HG02943 (cell line): ENCODE results near the gene AVEN.

Source experiments
- ATAC-seq: cut with Tn5 transposase; IDR thresholded peaks from one replicate; pipeline ENCODE4 v1.9.1; 2021; ENCODE audit warnings: mild to moderate bottlenecking, low read depth, moderate library complexity; ENCODE audit not compliant: unreplicated experiment

Gene AVEN

DNA sequence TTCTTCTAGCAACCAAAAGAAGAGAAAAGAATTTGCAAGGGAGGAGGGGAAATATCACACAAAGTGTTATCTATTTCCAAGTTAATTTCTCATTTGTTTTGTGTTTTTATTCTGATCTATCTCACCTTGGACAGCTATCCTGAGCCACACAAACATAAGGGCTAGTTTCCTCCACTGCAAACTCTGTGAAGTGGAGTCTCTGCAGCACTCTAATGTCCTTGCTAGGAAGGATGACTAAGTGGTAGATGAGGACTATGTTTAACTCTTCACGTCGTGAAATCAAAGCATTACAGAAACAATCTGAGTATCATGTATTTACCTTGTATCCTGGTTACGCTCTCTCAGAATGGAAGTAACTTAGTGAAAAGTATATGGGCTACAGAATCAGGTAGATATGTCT is 104.6 kb downstream of the AVEN start:
- ATAC-seq = no peak

DNA sequence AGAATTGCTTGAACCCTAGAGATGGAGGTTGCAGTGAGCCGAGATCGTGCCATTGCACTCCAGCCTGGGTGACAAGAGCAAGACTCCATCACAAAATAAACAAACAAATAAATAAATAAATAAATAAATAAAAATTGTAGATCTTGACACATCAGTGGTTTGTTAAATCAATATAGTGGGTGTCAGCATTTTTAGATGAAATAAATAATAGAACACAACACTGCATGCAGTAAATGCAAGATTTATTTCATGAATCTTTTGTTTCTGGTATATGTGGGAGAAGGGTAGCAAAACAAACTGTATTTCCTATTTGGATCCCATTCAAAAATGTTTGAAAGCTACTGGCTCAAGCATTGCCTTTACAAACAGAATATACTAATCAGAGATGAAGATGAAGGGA is 106.3 kb downstream of the AVEN start:
- ATAC-seq = no peak

DNA sequence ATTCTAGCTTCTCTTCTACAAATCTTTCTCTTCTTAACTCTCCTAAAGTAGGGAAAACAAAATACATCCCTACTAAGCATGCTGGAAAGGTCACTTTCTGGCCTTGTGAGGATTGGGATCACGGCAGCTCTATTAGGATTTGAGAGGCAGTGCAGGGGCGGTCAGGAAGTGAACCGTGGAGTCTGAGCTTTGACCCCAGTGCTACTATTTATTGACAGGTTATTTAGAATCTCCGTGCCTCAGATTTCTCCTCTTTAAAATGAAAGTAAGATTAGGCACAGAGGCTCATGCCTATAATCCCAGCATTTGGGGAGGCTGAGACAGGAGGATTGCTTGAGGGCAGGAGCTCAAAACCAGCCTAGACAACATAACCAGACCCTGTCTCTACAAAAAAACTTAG is 112.7 kb downstream of the AVEN start:
- ATAC-seq = no peak

DNA sequence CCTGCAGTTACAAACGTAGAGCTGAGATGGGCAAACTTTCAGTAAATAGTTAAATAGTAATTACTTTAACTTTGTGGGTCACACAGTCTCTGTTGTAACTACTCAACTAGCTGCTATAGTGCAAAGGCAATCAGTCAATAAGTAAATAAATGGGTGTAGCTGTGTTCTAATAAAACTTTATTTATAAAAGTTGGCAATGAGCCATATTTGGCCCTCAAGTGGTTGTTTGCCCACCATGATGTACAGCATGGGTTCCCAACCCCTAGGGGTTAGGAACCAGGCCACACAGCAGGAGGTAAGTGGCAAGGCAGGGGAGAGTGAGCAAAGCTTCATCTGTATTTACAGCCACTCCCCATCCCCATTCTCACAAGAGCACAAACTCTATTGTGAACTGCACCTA is 115.6 kb downstream of the AVEN start:
- ATAC-seq = no peak

DNA sequence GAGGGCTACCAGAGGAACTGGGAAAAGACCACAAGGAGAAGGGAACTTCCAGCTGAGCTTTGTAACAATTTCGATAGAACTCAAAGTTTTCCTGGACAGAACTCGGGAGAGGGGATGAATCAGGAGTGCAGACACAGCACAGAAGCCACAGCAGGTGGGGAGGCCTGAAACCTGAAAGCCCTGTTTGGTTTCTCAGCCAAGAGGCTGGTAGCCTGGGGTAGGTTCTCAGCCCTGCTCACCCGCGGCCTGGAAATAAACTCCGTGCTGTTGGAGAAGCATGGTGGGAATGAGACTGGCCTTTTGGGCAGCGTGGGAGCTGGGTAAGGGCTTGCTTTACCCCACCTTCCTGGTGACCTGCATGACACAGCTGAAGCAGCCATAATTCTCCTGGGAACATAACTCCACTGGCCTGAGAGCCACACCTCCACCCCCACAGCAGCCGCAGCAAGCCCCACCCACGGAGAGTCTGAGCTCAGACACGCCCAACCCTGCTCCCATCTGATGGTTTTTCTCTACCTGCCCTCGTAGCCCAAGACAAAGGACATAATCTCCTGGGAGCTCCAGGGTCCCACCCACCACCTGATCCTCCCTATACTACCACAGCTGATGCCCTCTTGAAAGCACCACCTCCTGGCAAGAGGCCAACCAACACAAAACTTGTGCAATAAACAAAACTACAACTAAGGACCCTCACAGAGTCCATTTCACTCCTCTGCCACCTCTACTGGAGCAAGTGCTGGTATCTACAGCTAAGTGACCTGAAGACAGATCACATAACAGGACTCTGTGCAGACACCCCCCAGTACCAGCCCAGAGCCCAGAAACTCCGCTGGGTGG is 123.2 kb downstream of the AVEN start:
- ATAC-seq = no peak

DNA sequence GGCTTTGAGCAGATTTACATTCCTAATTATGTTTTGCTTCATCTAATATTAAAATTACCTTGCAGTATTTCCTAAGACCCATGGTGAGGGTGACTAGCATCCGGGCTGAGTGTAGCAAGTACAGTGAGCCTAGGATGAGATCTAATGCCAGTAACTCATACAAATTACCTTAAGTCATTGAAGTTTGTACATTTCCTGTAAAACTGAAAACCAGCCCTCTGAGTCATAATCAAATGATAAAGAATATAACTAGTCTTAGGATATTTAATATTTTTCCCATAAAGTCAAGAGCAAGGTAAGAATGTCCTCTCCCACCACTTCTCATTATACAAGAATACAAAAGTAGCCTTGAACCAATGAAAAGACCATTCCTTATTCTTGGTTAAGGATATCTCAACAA is 125.5 kb downstream of the AVEN start:
- ATAC-seq = no peak

DNA sequence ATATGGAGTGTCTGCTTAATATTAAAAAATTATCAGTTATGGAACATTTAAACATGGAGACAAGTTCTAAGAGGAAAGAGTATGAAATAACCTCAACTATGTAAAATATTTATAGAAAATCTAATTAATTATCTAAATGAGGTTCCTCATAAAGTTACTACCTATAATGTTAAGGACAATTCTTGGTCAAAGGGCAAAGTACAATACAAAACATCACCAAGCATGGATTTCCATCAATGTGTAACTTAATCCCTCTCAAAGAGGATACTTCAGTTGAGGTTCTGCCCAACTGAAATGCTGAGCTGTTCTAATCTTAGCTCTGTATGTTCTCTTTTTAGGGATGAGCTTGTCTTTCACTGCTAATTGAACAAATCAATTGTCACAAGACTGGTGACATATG is 126.7 kb downstream of the AVEN start:
- no peak for ATAC-seq

DNA sequence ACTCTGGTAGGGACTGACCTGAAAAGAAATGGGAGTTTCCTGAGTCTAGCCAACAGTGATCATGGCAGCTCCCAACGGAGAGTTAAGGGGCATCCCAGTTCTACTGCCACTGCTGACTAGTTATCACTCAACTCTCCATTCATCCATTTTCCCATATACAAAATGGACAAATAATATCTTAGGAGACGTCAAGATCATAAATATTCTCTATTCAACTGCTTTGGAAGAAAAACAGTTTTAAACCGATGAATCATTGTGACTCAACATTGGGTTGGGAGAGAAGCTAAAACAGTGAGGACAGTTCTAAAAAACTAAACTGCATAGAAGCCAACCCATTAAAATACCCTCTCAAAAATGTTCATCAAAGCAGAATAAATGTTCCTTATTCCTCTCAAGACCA is 128.3 kb downstream of the AVEN start:
- no peak for ATAC-seq

DNA sequence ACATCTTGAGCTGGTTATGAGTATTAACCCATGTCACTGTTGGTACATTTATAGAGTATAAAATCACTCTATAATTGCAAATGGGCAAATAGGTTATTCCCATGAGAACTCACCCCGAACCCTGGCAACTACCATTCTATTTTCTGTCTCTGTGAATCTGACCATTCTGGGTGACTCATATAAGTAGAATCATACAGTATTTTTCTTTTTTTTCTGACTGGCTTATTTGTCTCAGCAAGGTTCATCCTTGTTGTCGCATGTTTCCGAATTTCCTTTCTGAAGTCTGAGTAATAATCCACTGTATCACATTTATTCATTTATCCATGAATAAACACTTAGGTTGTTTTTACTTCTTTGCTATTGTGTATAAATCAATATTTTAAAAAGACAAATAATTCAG is 130.6 kb downstream of the AVEN start:
- no peak for ATAC-seq

DNA sequence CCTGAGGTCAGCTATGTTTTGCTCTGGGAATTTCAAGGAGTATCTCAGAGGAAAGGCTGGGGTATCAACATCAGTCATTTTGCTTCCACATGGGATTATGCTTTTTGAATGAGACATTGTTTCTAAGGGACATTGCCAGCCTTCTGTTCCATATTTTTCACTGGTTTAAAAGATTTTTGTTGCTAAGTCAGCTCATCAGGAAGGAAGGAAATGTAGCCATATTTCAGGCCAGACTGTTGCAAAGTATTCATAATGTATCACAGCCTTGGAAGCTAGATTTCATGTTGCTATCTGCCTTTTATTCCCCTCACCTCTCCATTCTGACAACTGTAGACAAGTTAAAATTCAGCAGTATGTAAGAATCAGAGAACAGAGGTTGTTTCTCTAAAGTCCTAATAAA is 131.7 kb downstream of the AVEN start:
- no peak for ATAC-seq

DNA sequence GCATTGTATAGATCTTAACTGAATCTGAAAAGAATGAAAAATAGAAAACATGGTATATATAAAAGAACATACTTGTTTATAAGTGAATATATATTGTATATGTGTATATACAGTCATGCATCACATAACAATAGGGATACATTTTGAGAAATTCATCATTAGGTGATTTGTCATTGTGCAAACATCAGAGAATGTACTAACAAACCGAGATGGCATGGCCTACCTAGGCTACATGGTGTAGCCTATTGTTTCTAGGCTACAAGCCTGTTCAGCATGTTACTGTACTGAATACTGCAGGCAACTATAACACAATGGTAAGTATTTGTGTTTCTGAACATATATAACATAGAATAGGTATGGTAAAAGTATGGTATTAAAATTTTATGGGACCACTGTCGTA is 135.3 kb downstream of the AVEN start:
- ATAC-seq = no peak

DNA sequence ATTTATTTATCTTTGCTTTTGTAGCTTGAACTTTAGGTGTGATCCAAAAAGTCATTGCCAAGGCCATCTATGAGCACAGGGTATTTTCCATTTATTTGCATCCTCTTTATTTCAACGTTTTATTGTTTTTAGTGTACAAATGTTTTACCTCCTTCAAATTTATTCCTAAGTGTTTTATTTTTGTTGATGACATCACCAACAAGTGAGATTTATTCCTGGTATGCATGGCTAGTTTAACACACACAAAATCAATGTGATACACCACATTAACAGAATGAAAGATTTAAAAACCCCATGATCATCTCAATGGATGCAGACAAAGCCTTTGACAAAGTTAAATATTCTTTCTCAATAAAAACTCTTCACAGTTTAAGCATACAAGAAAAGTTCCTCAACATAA is 137.0 kb downstream of the AVEN start:
- no peak for ATAC-seq

DNA sequence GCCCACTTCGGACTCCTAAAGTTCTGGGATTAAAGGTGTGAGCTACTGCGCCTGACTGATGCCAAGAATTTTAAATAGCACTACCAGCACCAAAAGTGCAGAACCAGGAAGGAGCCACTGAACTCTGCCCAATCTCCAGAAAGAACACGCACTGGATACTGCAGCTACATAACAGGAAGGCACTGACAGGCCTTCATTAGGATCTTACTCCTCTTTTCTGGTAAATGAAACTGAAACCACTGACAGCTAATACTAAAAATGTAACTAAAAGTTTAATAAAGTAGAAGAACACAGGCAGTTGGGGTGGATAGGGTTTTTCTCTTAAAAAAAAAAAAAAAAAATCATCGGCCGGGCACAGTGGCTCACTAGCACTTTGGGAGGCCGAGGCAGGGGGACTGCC is 144.8 kb downstream of the AVEN start:
- ATAC-seq = peak; percentile 81

DNA sequence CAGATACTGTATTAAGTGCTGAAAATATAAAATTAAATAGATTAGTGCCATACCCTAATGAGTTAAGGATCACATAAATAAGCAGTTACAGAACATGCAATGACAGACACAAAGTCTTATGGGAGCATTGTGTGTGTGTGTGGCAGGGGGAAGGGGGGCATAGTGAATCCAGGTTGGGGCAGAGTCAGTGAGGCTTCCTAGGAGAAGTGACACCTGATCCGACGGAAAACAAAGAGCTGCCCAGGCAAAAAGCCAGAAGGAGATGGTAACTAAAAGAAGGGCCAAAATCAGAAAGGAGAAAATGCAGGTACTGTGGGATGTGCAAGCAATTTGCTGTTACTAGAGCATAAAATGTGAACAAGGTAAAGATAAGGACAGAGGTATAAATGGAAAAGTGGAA is 150.8 kb downstream of the AVEN start:
- ATAC-seq = no peak

DNA sequence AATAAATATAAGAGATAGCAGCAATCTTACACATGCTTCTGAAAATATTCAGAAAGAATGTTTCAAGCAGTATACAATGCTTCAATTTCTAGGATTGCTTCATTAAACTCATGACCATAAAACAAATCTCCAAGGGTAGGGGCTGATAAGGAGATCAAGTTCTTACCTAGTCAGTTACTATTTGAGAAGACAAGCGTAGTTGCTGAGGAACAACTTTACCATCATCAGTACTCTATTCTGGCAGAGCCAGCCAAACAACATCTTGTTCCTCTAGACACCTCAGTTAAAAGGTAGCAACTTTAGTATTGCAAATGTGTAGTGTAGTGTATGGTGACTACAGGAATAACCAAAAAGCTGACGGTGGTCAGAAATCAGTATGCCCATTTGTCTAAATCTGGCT is 156.1 kb downstream of the AVEN start:
- ATAC-seq = no peak

DNA sequence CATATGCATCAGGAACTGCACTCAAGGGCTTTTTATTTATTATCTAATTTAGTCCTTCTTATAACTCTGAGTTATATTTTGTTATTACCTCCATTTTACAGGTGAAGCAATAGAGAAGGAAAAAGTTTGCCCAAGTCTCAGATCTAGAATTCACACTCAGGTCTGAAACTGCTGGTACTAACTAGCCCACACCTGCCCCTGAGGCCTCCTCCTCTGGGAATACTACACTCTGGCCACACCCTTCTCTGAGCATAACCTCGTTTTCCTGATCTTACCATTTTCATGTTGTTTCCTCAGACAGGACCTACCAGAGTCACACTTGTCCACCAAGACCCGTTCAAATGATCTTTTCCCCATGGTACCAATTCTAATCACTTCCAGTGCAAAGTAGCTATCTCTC is 164.8 kb downstream of the AVEN start:
- ATAC-seq = no peak

DNA sequence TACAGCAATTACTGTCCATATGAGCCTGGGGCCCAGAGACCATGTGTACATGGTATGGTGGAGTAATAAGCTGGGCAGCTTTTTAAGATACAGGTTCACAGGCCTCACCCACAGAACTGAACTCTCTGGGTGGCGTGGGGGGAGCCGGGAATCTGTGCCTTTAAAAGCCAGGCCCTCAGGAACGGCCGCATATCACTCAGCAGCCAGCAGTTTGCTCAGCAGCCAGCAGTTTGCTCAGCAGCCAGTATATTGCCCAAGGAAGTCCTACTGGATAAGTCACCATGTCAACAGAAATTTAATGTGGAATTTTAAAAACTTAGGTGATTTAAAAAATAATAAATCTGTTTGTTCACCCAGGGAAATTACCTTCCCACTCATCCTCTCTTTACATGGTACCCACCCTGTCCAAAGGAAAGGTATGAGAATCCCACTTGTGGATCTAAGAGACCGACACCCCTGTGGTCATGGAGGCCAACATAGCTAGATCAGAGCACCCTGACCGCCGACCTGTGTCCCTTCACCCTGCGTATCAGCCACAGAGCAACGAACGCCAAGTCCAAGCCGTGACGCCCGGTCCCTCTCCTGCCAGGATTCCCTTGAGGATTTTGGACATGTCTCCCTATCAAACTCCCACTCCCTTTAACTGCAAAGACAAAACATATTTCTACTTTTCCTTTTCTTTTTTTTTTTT is 166.4 kb downstream of the AVEN start:
- ATAC-seq = no peak

DNA sequence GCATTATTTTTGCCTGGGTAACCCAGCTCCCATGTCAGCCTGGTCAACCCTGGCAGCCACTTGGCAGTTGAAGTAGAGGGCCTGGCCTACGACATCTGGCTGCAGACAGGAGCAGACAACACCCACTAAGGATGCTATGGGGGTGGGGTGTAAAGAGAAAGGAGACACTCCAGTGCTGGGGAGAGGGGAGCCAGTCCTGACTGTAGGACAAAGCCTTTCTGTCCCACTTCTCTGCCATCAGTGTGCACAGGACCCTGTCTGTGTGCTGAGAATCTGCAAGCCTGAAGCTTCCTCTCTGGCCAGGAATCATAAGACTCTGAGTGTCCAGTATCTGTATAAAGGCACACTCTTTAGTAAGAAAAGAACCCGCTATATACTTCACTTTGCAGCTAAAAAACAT is 167.0 kb downstream of the AVEN start:
- no peak for ATAC-seq

DNA sequence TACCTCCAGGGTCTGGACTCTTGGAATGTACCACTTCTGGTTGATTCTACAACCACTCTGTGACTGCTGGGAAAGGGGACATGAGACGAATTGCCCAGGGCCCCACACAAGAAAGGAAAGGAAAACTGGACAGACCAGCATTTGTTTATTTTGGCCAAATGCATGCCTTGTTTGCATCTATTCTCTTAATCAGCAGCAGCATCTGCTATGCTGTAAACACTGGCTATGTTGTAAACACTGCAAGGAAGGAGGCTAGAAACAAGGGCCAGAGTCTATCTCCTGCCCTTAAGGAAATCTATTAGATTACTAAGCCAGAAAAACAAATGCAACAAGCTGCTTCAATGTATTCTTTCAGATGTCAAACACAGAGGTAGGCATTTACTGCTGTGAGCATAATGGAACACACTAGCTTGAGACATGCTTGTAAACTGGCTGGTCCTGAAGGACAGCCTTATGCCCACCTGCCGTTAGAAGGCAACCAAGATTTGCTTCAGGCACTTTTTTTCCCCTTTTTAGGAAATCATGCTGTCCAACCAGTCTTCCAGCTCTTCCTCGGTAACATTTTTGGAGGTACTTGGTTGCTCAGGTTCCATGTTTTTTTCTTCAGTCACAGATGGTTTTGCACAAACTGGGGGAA is 172.8 kb downstream of the AVEN start:
- no peak for ATAC-seq

DNA sequence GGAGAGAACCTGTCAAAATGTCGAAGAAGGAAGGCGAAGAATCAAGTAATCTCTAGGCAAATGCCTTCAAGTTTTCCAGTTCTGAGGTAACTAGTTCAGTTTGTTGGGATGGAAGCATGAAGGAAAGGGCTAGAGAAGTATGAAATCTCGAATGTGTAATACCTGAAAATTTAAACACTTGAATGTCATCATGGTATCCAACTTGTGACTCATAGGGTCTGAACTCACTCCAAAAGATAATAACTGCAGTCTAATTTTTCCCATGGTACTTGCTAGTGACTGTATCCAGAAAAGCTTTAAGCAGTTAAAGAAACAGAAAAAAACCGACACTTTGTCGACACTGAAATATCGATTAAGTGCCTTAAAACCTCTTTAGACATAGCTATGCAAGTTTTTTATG is 173.6 kb downstream of the AVEN start:
- ATAC-seq = no peak

DNA sequence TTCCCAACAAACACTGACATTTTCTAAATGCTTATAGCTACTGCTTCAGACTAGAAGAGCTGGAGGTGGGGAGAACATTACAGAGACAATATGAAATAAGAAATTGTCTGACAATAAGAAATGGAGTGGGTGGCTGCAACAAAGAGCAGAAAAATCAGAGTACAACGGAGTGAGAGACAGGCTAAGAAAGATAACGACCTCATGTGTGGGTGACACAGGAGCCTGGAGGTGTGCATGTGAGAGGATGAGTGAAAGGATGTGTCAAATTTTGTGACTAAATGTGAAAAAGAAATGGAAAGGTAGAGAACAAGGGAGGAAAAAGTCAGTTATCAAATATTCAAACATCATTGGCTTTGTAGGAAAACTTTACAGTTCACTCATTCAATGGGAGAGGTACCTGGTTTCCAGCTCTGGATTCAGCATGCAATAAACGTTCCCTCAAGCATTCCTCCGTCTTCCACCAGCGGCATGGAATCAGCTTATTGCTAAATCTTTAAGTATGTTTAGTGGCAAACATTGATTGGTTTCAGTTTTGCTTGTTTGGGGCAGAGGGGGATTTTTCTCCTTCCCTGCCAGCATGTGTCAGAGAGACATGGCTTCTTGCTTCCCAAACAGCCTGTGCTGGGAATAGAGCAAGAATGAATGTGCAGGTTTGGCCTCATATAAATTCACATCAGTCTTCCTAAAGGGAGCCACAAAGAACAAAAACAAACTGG is 174.5 kb downstream of the AVEN start:
- no peak for ATAC-seq
